ENCODE data around the gene FAM210A.

The FAM210A gene

GRCh38 chr18:13716916-13717315 lies 9.4 kb downstream of the FAM210A start:
- Histone ChIP-seq H3K36me3 (ENCODE audit: insufficient read depth, low read length) (peaks cover 50% of the 10 kb centered on the region), H3F3A (ENCODE audit: insufficient read depth, low read length) (no peaks in the 10 kb centered on the region), H3K4me3 (ENCODE audit: low read depth, low read length, poor library complexity, severe bottlenecking) (no peak overlapping the region), H3K9me3 (ENCODE audit: low read length) (peaks cover 14% of the 10 kb centered on the region), H3K9me2 (ENCODE audit: low read depth, low read length) (no peaks in the 10 kb centered on the region), H4K20me1 (ENCODE audit: insufficient read depth, low read length) (no peaks in the 10 kb centered on the region), H2AFZ (ENCODE audit: low read length) (no peak overlapping the region), H3K79me2 (ENCODE audit: insufficient read depth, low read length) (peaks cover 99% of the 10 kb centered on the region), H3K27ac (ENCODE audit: low read depth, low read length, poor library complexity, severe bottlenecking) (no peak overlapping the region), H3K4me2 (ENCODE audit: low read length) (no peak overlapping the region), H3K9ac (ENCODE audit: low read length) (no peak overlapping the region), H3K4me1 (ENCODE audit: insufficient read depth, low read length, severe bottlenecking) (no peaks in the 10 kb centered on the region), H3K27me3 (ENCODE audit: insufficient read depth, low read length) (no peaks in the 10 kb centered on the region)
- TF ChIP-seq EZH2 (IDR thresholded peaks at IDR 0.05; ENCODE audit: borderline replicate concordance, low read length): no peak
- no peak for TF ChIP-seq CTCF (IDR thresholded peaks at IDR 0.05; ENCODE audit: low read length)

GRCh38 chr18:13715330-13715729 lies 11.0 kb downstream of the FAM210A start:
- Histone ChIP-seq H3K9me2 (ENCODE audit: low read depth, low read length) (no peaks in the 10 kb centered on the region), H3K79me2 (ENCODE audit: insufficient read depth, low read length) (peaks cover 98% of the 10 kb centered on the region), H3K4me2 (ENCODE audit: low read length) (no peak overlapping the region), H3K36me3 (ENCODE audit: insufficient read depth, low read length) (peaks cover 38% of the 10 kb centered on the region), H3K27me3 (ENCODE audit: insufficient read depth, low read length) (no peaks in the 10 kb centered on the region), H4K20me1 (ENCODE audit: insufficient read depth, low read length) (no peaks in the 10 kb centered on the region), H3K9ac (ENCODE audit: low read length) (no peak overlapping the region), H3K9me3 (ENCODE audit: low read length) (peaks cover 17% of the 10 kb centered on the region), H3K27ac (ENCODE audit: low read depth, low read length, poor library complexity, severe bottlenecking) (no peak overlapping the region), H3F3A (ENCODE audit: insufficient read depth, low read length) (no peaks in the 10 kb centered on the region), H2AFZ (ENCODE audit: low read length) (no peak overlapping the region), H3K4me1 (ENCODE audit: insufficient read depth, low read length, severe bottlenecking) (no peaks in the 10 kb centered on the region), H3K4me3 (ENCODE audit: low read depth, low read length, poor library complexity, severe bottlenecking) (no peak overlapping the region)
- TF ChIP-seq EZH2 (IDR thresholded peaks at IDR 0.05; ENCODE audit: borderline replicate concordance, low read length) (no peak), CTCF (IDR thresholded peaks at IDR 0.05; ENCODE audit: low read length) (no peak)

GRCh38 chr18:13713455-13714055 lies 12.8 kb downstream of the FAM210A start:
- no peak for TF ChIP-seq EZH2 (IDR thresholded peaks at IDR 0.05; ENCODE audit: borderline replicate concordance, low read length)
- no peak for TF ChIP-seq CTCF (IDR thresholded peaks at IDR 0.05; ENCODE audit: low read length)
- Histone ChIP-seq H3K36me3 (ENCODE audit: insufficient read depth, low read length) (peaks cover 24% of the 10 kb centered on the region), H3K4me3 (ENCODE audit: low read depth, low read length, poor library complexity, severe bottlenecking) (no peak overlapping the region), H3K9ac (ENCODE audit: low read length) (no peak overlapping the region), H3K27me3 (ENCODE audit: insufficient read depth, low read length) (no peaks in the 10 kb centered on the region), H3K9me2 (ENCODE audit: low read depth, low read length) (no peaks in the 10 kb centered on the region), H3K9me3 (ENCODE audit: low read length) (peaks cover 20% of the 10 kb centered on the region), H3K4me2 (ENCODE audit: low read length) (no peak overlapping the region), H3K27ac (ENCODE audit: low read depth, low read length, poor library complexity, severe bottlenecking) (no peak overlapping the region), H2AFZ (ENCODE audit: low read length) (no peak overlapping the region), H3F3A (ENCODE audit: insufficient read depth, low read length) (no peaks in the 10 kb centered on the region), H4K20me1 (ENCODE audit: insufficient read depth, low read length) (no peaks in the 10 kb centered on the region), H3K79me2 (ENCODE audit: insufficient read depth, low read length) (peaks cover 97% of the 10 kb centered on the region), H3K4me1 (ENCODE audit: insufficient read depth, low read length, severe bottlenecking) (no peaks in the 10 kb centered on the region)

All from OCI-LY1 (cell line).